ENCODE data around the gene NUP42. TPM values are rescaled to one million over a fixed set of nuclear protein-coding genes. Genes with fewer than 3 reads are reported as not detected.

NUP42 gene
- total and polyA plus RNA-seq, 9 of the 15 experiments (the other 6 are each of a cell fraction or from before 2014, with no cell fraction given), result 41.8 to 86.4 (median 71.2) TPM

- no peak for TF ChIP-seq USF2 (CRISPR knock-in tag; IDR thresholded peaks at IDR 0.05)
- 0 out of 2 replicates have a peak, but pooled peaks have one; percentile 32 for TF ChIP-seq ZNF143 (CRISPR knock-in tag; IDR thresholded peaks at IDR 0.05)
- TF ChIP-seq E2F6 (IDR thresholded peaks at IDR 0.05; ENCODE audit: borderline replicate concordance in 1 of 2, extremely low read depth in 1 of 2, insufficient read depth in 1 of 2, insufficient read length in 1 of 2, low read depth in 1 of 2, low read length in 1 of 2, poor library complexity in 1 of 2, severe bottlenecking in 1 of 2), result peak; percentile 80 to 87
- peak; percentile 90 for TF ChIP-seq NR2C1 (IDR thresholded peaks at IDR 0.05)
- peak; percentile 89 for TF ChIP-seq NR2C1 (tag; IDR thresholded peaks at IDR 0.05)
- peak; percentile 95 for TF ChIP-seq LCOR (CRISPR knock-in tag; IDR thresholded peaks at IDR 0.05)
- TF ChIP-seq MECOM (CRISPR knock-in tag; IDR thresholded peaks at IDR 0.05), result 0 out of 2 replicates have a peak, but pooled peaks have one; percentile 26
- peak; percentile 8; the same call in 1 of the 2 replicates for TF ChIP-seq E2F3 (CRISPR knock-in tag; IDR thresholded peaks at IDR 0.05)
- TF ChIP-seq FOSL1 (tag; conservative IDR thresholded peaks at IDR 0.05), result no peak; the same call in 1 of the 2 replicates
- TF ChIP-seq TFAP4 (CRISPR knock-in tag; IDR thresholded peaks at IDR 0.05; ENCODE audit: borderline replicate concordance), result peak; percentile 94
- peak; percentile 94 for TF ChIP-seq CTBP1 (IDR thresholded peaks at IDR 0.05; ENCODE audit: borderline replicate concordance)
- no peak for TF ChIP-seq RHOXF2B (CRISPR knock-in tag; conservative IDR thresholded peaks at IDR 0.05)
- TF ChIP-seq ZNF76 (CRISPR knock-in tag; IDR thresholded peaks at IDR 0.05; ENCODE audit: borderline replicate concordance), result no peak
- no peak for TF ChIP-seq ZNF695 (CRISPR knock-in tag; IDR thresholded peaks at IDR 0.05)
- 0 out of 2 replicates have a peak, but pooled peaks have one; percentile 46 for TF ChIP-seq ZBTB43 (CRISPR knock-in tag; IDR thresholded peaks at IDR 0.05)
- 0 out of 2 replicates have a peak, but pooled peaks have one; percentile 16 for TF ChIP-seq GTF2A2 (tag; IDR thresholded peaks at IDR 0.05)
- no peak for TF ChIP-seq SNIP1 (IDR thresholded peaks at IDR 0.05; ENCODE audit: low read depth)
- no peak for TF ChIP-seq U2AF1 (optimal IDR thresholded peaks at IDR 0.05; ENCODE audit: low read depth, low read length)
- no peak for TF ChIP-seq SMAD2 (IDR thresholded peaks at IDR 0.05; ENCODE audit: low read depth, low read length)
- TF ChIP-seq KDM4B (IDR thresholded peaks at IDR 0.05; ENCODE audit: borderline replicate concordance in 2 of 2, low read depth in 1 of 2), result 0 out of 4 replicates have a peak, but pooled peaks of 1 of the 2 experiments have one; percentile 79
- TF ChIP-seq FOXK1 (CRISPR knock-in tag; IDR thresholded peaks at IDR 0.05; ENCODE audit: borderline replicate concordance), result 0 out of 2 replicates have a peak, but pooled peaks have one; percentile 86
- TF ChIP-seq ZNF197 (CRISPR knock-in tag; IDR thresholded peaks at IDR 0.05; ENCODE audit: low read depth), result no peak
- TF ChIP-seq ATF1 (CRISPR knock-in tag; IDR thresholded peaks at IDR 0.05), result peak; percentile 93
- TF ChIP-seq ATF1 (tag; IDR thresholded peaks at IDR 0.05), result peak; percentile 100
Observed at GRCh38 chr7:23181684-23182553, at the start of gene NUP42 (continued).
